Large intestine (tissue), 3 donors: ENCODE data around the gene CCL7. TPM values are rescaled to one million over a fixed set of nuclear protein-coding genes. Genes with fewer than 3 reads are reported as not detected.

ENCODE experiments used
- DNase-seq, 2 donors: peaks; one replicate each; pipeline versions ENCODE4 v3.0.0 to v3.0.0-alpha.2; 2013
- H3K27ac ChIP-seq: one replicate; pipeline ENCODE4 v1.5.1; 2013; ENCODE audit warnings: low read length
- H3K27me3 ChIP-seq: 2 replicates; pipeline ENCODE4 v1.6.1; 2013; ENCODE audit warnings: low read length; ENCODE audit not compliant: control insufficient read depth, insufficient read depth
- H3K36me3 ChIP-seq: 2 replicates; pipeline ENCODE4 v1.6.1; 2013; ENCODE audit warnings: low read length; ENCODE audit not compliant: control insufficient read depth, insufficient read depth
- H3K4me1 ChIP-seq: one replicate; pipeline ENCODE4 v1.6.1; 2013; ENCODE audit warnings: low read length; ENCODE audit not compliant: control insufficient read depth, insufficient read depth
- H3K4me3 ChIP-seq: one replicate; pipeline ENCODE4 v1.5.1; 2013; ENCODE audit warnings: low read length
- H3K9me3 ChIP-seq: one replicate; pipeline ENCODE4 v1.6.1; 2013; ENCODE audit warnings: mild to moderate bottlenecking, low read depth, low read length, moderate library complexity; ENCODE audit not compliant: control insufficient read depth
- WGBS: methylation state at CpG from one replicate; pipeline ENCODE4 v1.1.5; 2013; ENCODE audit warnings: low lambda C conversion rate; ENCODE audit not compliant: insufficient coverage; 5-methylcytosine and 5-hydroxymethylcytosine counted together
- polyA plus RNA-seq: library from polyadenylated mRNA; unstranded; fragments of 120-200 nt; gene quantifications from one replicate; pipeline ENCODE4 v1.2.1, GENCODE V29; 2013

CCL7 gene
- polyA plus RNA-seq, 1 donor: not detected

GRCh38 chr17:34318474-34318873 is 48.5 kb downstream of the CCL7 start:
- H3K27ac ChIP-seq: no peak overlapping the region
- no peaks in the 10 kb centered on the region for H3K27me3 ChIP-seq
- no peak for DNase-seq
- WGBS: no CpG with 5 or more reads among the region's 3 CpGs
- H3K9me3 ChIP-seq: no peaks in the 10 kb centered on the region
- no peaks in the 10 kb centered on the region for H3K4me1 ChIP-seq
- no peak overlapping the region for H3K4me3 ChIP-seq
- H3K36me3 ChIP-seq: no peaks in the 10 kb centered on the region

GRCh38 chr17:34319039-34319483 is 49.0 kb downstream of the CCL7 start, which contains the start of gene CCL8:
CCL8 (plus strand) TSS chr17:34319435; CDS start chr17:34319502, 67 bp downstream.
- no peak for DNase-seq
- H3K36me3 ChIP-seq: no peaks in the 10 kb centered on the region
- no CpG with 5 or more reads among the region's 2 CpGs for WGBS
- no peak within 1 kb of the TSS for H3K27ac ChIP-seq
- H3K9me3 ChIP-seq: no peaks in the 10 kb centered on the region
- H3K27me3 ChIP-seq: no peaks in the 10 kb centered on the region
- no peak within 1 kb of the TSS for H3K4me3 ChIP-seq
- no peaks in the 10 kb centered on the region for H3K4me1 ChIP-seq

Other genes starting within 250 kb of the CCL7 start
- 34.5 TPM for gene CCL2, start 14.9 kb upstream of the CCL7 start, polyA plus RNA-seq
- 0.64 TPM for gene CCL11, start 15.5 kb downstream of the CCL7 start, polyA plus RNA-seq
- gene CCL8, start 49.2 kb downstream of the CCL7 start, polyA plus RNA-seq: 0.39 TPM
- gene CCL13, start 86.3 kb downstream of the CCL7 start, polyA plus RNA-seq: 1.0 TPM
- gene CCL1, start 93.0 kb downstream of the CCL7 start, polyA plus RNA-seq: not detected